ENCODE data around the gene EXOC1.

Gene EXOC1

GRCh38 chr4:55819634-55820033, 33.8 kb upstream of the EXOC1 start, which contains the start of gene EXOC1L:
Gene EXOC1L, plus strand, starts transcription at chr4:55819790. Its CDS starts 237 bp downstream, at chr4:55820027.
- Histone ChIP-seq H3K36me3 (ENCODE audit: control insufficient read depth, insufficient read depth, low read length) (no peaks in the 10 kb centered on the region), H3K4me3 (replicated peaks; ENCODE audit: low read depth, low read length) (no peak within 1 kb of the TSS), H3K27me3 (replicated peaks; ENCODE audit: control insufficient read depth, insufficient read depth, low read length) (no peaks in the 10 kb centered on the region)
- DNase-seq (ENCODE audit: extremely low read depth, insufficient read length), result no peak
- no peak for TF ChIP-seq CTCF (IDR thresholded peaks at IDR 0.05; ENCODE audit: insufficient read depth, low read length, poor library complexity, severe bottlenecking)

GRCh38 chr4:55820279-55820678, 33.2 kb upstream of the EXOC1 start:
- no peak for DNase-seq (ENCODE audit: extremely low read depth, insufficient read length)
- Histone ChIP-seq H3K36me3 (ENCODE audit: control insufficient read depth, insufficient read depth, low read length) (no peaks in the 10 kb centered on the region), H3K4me3 (replicated peaks; ENCODE audit: low read depth, low read length) (no peak overlapping the region), H3K27me3 (replicated peaks; ENCODE audit: control insufficient read depth, insufficient read depth, low read length) (no peaks in the 10 kb centered on the region)
- no peak for TF ChIP-seq CTCF (IDR thresholded peaks at IDR 0.05; ENCODE audit: insufficient read depth, low read length, poor library complexity, severe bottlenecking)

GRCh38 chr4:55822329-55822728, 31.1 kb upstream of the EXOC1 start:
- DNase-seq (ENCODE audit: extremely low read depth, insufficient read length), result no peak
- Histone ChIP-seq H3K36me3 (ENCODE audit: control insufficient read depth, insufficient read depth, low read length) (no peaks in the 10 kb centered on the region), H3K27me3 (replicated peaks; ENCODE audit: control insufficient read depth, insufficient read depth, low read length) (no peaks in the 10 kb centered on the region), H3K4me3 (replicated peaks; ENCODE audit: low read depth, low read length) (no peak overlapping the region)
- TF ChIP-seq CTCF (IDR thresholded peaks at IDR 0.05; ENCODE audit: insufficient read depth, low read length, poor library complexity, severe bottlenecking), result no peak

- Histone ChIP-seq H3K36me3 (ENCODE audit: control insufficient read depth, insufficient read depth, low read length) (no peaks in the 10 kb centered on the region), H3K27me3 (replicated peaks; ENCODE audit: control insufficient read depth, insufficient read depth, low read length) (no peaks in the 10 kb centered on the region; the same call in 1 of the 2 replicates), H3K4me3 (replicated peaks; ENCODE audit: low read depth, low read length) (no peak overlapping the region)
- DNase-seq (ENCODE audit: extremely low read depth, insufficient read length), result no peak
- TF ChIP-seq CTCF (IDR thresholded peaks at IDR 0.05; ENCODE audit: insufficient read depth, low read length, poor library complexity, severe bottlenecking), result no peak
These were observed 28.6 kb upstream of the EXOC1 start for GRCh38 chr4:55824865-55825264.

GRCh38 chr4:55826986-55827385, 26.5 kb upstream of the EXOC1 start:
- TF ChIP-seq CTCF (IDR thresholded peaks at IDR 0.05; ENCODE audit: insufficient read depth, low read length, poor library complexity, severe bottlenecking), result no peak
- DNase-seq (ENCODE audit: extremely low read depth, insufficient read length), result no peak
- H3K27me3 ChIP-seq (replicated peaks; ENCODE audit: control insufficient read depth, insufficient read depth, low read length), result no peaks in the 10 kb centered on the region; the same call in 1 of the 2 replicates
- no peak overlapping the region for H3K4me3 ChIP-seq (replicated peaks; ENCODE audit: low read depth, low read length)
- H3K36me3 ChIP-seq (ENCODE audit: control insufficient read depth, insufficient read depth, low read length), result no peaks in the 10 kb centered on the region

- no peaks in the 10 kb centered on the region for H3K36me3 ChIP-seq (ENCODE audit: control insufficient read depth, insufficient read depth, low read length)
- DNase-seq (ENCODE audit: extremely low read depth, insufficient read length), result no peak
- H3K4me3 ChIP-seq (replicated peaks; ENCODE audit: low read depth, low read length), result no peak overlapping the region
- H3K27me3 ChIP-seq (replicated peaks; ENCODE audit: control insufficient read depth, insufficient read depth, low read length), result no peaks in the 10 kb centered on the region; the same call in 1 of the 2 replicates
- TF ChIP-seq CTCF (IDR thresholded peaks at IDR 0.05; ENCODE audit: insufficient read depth, low read length, poor library complexity, severe bottlenecking), result no peak
These were observed 25.9 kb upstream of the EXOC1 start for GRCh38 chr4:55827582-55827981.

All from GM06990 (cell line).